Fibroblast of skin of left quadriceps (primary cell): ENCODE results near the gene CASR.

Experiments
- DNase-seq, 2 experiments: peaks; one replicate each; pipeline ENCODE4 v3.0.0-alpha.2; 2013; ENCODE audit warnings: low read depth in 2 of 2

Gene CASR

DNA sequence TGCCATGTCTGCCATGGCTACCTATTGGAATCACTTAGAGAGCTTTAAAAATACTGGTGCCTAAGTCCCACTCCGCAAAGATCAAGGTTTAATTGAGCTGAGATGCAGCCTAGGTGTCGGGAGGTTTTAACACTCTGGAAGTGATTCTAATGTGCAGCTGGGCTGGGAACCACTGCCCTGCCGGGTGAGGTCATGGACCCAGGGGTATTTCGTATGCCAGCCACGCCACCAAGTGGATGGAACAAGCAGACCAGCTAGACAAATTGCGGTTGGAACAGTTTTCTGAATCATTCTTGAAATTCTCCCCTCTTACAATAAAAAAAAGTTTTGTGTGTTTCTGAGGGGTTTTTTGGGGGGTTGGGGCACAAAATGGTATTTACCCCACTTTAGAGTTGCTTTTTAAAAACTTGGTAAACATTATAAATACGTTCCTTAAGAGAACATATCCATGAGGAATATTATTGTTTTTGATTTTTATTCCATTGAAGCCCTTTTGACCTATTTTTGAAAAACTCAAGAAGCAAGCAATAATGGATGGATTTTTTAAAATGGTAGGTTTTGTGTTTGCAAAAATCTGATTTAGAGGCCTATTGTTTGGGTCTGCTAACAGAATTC, 75.4 kb downstream of the CASR start:
- DNase-seq = no peak

DNA sequence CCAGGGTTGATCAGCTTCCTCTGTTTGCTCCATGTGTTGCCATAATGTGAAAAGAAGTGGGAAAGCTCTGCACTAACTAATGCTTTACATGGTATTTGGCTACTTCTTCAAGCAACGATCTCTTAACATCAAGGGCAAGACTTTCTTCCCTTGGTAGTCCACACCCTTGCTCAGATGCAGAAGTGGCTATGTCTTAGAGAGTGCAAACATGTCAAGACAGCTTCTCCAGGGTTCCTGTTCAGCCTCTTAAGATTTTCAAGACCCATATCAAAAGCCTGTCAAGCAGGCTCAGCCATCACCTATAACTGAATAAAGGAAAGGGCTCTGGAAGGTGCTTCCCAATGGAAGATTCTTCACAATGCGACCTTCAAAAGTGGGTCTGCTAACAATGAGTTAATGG, 76.7 kb downstream of the CASR start:
- DNase-seq = no peak

DNA sequence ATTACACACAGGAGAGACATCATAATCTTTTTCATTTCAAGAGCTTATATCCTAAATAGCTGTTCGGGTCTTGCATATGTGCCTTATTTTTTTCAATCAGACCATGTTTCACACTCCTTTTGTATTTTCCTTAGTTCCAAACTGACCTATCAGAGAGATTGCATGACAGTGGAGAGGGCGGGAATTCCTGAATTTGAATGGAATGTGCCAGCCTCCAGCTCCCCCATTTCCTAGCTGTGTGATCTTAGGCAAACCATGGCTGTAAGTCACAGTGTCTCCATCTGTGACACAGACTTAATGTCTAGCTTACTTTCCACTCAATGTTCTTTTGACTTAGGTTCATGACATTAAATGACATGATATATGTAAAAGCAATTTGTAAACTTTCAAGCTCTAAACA, 79.6 kb downstream of the CASR start:
- no peak for DNase-seq

- DNase-seq = no peak
Measured at GRCh38 chr3:122263974-122264588, 80.6 kb downstream of the CASR start.

DNA sequence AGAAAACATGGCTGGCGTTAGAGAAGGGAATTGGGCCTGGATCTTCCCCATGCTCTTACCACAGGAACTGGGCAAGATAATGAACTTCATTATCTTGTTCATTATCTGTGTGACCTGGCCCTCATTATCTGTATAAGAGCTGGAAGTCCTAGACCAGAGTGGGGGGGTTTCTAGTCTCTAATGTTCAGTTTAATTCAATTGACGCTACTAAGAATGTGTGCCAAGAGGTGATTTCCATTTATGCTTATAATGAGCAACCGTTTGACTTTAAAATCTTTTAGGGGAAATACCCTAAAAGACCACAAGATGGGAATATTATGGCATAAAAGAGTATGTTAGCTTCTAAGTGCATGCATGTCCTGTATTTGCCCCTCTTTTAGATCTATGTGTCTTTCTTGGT, 82.5 kb downstream of the CASR start:
- no peak for DNase-seq

- DNase-seq = no peak
Measured at GRCh38 chr3:122268257-122269024, 85.0 kb downstream of the CASR start.

DNA sequence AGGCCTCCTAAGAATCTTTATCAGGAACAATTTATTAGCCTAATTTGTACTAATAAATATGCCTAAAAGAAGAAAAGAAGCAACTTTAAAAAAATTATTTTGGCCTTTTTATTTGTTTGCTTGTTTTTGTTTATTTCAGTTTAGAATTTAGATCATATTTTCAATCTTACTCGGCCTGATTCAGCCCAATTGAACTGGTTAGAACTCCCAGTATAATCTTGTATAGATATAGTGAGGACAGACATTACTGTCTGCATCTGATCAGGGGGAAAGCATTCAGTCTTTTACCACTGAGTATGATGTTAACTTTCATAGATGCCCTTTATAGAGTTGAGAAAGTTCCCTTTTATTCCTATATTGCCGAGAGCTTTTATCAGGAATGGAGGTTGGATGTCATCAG, 85.6 kb downstream of the CASR start:
- DNase-seq = no peak

DNA sequence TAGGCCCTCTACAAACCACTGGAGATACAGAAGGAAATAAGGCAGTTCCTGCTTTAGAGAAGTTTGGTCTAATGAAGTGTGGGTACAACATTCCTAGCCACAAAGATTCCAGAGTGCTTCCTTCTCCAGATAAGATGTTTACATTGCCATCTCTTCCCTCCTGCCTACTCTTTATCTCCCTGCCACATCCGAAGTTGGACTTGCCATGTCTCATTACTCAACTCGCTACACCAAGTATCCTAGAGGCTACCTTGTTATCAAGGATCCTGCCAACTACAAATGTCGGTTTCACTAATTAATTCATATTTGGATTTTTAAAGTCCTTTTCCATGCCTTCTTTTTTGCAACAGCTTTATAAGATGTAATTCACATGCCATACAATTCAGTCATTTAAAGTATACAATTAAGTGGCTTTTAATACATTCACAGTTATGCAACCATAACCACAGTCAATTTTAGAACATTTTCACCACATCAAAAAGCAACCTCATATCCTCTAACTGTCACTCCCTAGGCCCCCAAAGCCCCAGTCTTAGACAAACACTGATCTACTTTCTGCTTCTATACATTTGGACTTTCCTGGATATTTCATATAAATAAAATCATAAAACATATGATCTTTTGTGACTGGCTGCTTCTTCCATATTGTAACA, 87.9 kb downstream of the CASR start:
- no peak for DNase-seq

- no peak for DNase-seq
Measured at GRCh38 chr3:122272879-122273278, 89.4 kb downstream of the CASR start.

DNA sequence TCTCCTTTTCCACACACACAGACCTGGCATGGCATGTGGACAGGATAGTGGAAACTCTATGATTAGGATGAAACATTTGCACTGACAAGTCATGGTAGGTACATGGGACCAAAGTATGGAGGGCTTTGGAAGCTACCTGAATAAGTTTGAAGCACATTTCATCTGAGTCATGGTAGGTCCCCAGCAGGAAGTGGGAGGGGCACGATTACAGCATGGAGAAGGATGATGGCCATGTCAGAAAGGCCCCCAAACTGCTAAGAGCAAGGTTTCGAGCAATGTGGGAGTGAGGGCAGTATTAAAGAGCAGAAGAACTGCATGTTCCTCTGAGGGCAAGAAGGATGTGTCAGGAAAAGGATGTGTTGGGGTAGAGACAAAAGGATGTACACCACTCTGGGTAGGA, 90.0 kb downstream of the CASR start:
- no peak for DNase-seq

DNA sequence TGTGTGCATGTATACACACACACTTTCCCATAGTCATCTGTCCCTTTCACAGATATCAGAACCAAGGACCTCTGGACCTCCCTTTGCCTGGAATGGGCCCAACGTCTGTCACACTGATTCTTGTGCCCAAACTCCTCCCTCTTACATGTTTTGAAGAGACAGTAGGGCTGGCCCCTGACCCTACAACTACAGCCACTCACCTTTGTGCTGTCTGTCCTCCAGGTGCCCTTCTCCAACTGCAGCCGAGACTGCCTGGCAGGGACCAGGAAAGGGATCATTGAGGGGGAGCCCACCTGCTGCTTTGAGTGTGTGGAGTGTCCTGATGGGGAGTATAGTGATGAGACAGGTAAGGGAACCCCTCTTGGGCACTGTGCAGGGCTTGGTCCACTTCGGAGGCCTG, 98.4 kb downstream of the CASR start:
- DNase-seq = no peak

GRCh38 chr3:122283796-122284445, 100.5 kb downstream of the CASR start:
- no peak for DNase-seq

DNA sequence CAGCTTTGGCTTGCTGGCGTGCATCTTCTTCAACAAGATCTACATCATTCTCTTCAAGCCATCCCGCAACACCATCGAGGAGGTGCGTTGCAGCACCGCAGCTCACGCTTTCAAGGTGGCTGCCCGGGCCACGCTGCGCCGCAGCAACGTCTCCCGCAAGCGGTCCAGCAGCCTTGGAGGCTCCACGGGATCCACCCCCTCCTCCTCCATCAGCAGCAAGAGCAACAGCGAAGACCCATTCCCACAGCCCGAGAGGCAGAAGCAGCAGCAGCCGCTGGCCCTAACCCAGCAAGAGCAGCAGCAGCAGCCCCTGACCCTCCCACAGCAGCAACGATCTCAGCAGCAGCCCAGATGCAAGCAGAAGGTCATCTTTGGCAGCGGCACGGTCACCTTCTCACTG, 101.0 kb downstream of the CASR start:
- DNase-seq = no peak

- DNase-seq = no peak
Measured at GRCh38 chr3:122294359-122294758, 110.9 kb downstream of the CASR start.

DNA sequence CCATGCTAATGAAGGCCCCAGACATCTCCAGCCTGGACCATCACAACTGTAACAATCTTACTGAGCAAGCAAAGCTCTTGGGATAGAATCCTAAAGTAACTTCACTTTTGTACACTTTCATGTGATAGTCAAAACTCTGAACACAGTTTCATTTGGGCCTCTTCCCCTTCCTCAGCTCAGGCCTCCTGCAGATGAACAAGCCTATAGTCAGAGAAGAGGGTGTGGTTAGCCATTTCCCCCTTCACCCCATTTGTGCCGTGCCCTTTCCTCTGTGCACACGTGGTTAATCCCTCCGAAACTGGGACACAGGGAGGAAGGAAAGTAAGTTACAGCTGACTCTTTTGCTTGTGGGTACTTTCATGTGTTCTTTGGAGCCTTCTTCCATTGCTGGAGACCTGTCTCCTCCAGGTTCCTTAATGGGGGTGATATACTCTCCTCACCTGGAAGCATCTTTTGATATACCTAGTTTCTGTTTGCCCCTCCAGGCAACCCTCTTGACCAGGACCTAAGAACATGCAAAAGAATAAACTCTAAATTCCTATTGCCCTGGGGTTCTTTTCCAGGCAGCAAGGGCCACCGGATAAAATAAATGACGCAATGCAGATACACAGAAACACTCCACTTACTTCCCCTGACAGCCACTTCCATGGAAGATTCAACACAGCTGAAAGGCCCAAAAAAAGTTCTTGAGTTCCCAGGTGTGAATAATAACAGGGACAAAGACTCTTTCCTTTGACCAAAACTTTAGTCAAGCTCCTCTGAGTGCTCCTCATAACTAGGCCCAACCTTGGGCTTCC, 112.0 kb downstream of the CASR start:
- no peak for DNase-seq

GRCh38 chr3:122298239-122298638, 114.8 kb downstream of the CASR start:
- DNase-seq = no peak

GRCh38 chr3:122299215-122299614, 115.7 kb downstream of the CASR start:
- no peak for DNase-seq

DNA sequence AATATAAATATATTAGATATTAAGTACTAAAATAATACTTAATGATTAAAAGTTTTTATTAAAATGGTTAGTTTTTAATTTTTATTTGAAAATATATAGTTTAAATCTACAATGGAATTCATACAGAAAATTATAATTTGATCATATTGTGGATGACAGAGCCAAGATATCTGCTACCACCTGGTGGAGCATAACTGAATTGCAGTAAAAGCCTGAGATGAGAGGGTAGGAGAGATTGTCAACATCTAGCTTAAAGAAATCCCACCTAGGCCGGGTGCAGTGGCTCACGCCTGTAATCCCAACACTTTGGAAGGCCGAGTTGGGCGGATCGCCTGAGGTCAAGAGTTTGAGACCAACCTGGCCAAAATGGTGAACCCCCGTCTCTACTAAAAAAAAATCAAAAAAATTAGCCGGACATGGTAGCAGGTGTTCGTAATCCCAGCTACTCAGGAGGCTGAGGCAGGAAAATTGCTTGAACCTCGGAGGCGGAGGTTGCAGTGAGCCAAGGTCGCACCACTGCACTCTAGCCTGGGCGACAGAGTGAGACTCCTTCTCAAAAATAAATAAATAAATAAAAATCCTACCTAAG, 116.5 kb downstream of the CASR start:
- DNase-seq = no peak

- no peak for DNase-seq
Measured at GRCh38 chr3:122301063-122301462, 117.6 kb downstream of the CASR start.

- no peak for DNase-seq
Measured at GRCh38 chr3:122305818-122306621, 122.6 kb downstream of the CASR start.
